Liver (tissue), 9 donors: ENCODE measurements around the gene IFITM10. TPM values are rescaled to one million over a fixed set of nuclear protein-coding genes. Genes with fewer than 3 reads are reported as not detected.

Experiments
- DNase-seq: peaks from one replicate; pipeline ENCODE4 v3.0.0-alpha.2; 2017; ENCODE audit warnings: low spot score
- H3K27ac ChIP-seq, 2 donors: one replicate each; pipeline ENCODE4 v1.7.0; 2013; ENCODE audit warnings: inconsistent platforms in 2 of 2, low read length in 2 of 2, control low read depth in 1 of 2, low read depth in 1 of 2, mild to moderate bottlenecking in 1 of 2
- H3K27me3 ChIP-seq, 4 donors: one replicate each; pipeline versions ENCODE4 v1.6.1 to v1.7.0; 2013; ENCODE audit warnings: low read length in 3 of 4, inconsistent platforms in 1 of 4, mild to moderate bottlenecking in 1 of 4, moderate library complexity in 1 of 4; ENCODE audit not compliant: control insufficient read depth in 4 of 4, insufficient read depth in 4 of 4
- H3K36me3 ChIP-seq, 4 donors: one replicate each; pipeline versions ENCODE4 v1.6.1 to v1.7.0; 2013; ENCODE audit warnings: low read length in 3 of 4, mild to moderate bottlenecking in 3 of 4, low read depth in 1 of 4, moderate library complexity in 1 of 4; ENCODE audit not compliant: control insufficient read depth in 4 of 4, insufficient read depth in 3 of 4
- H3K4me1 ChIP-seq, 4 donors: one replicate each; pipeline versions ENCODE4 v1.6.1 to v1.7.0; 2013; ENCODE audit warnings: low read length in 3 of 4, mild to moderate bottlenecking in 3 of 4, moderate library complexity in 1 of 4; ENCODE audit not compliant: control insufficient read depth in 4 of 4, insufficient read depth in 4 of 4
- H3K4me3 ChIP-seq, 3 donors: one replicate each; pipeline versions ENCODE4 v1.6.1 to v1.7.0; 2013; ENCODE audit warnings: low read length in 3 of 3, control low read depth in 1 of 3, low read depth in 1 of 3, mild to moderate bottlenecking in 1 of 3
- H3K9ac ChIP-seq, 2 donors: one replicate each; pipeline ENCODE4 v1.7.0; 2013; ENCODE audit warnings: low read length in 2 of 2, mild to moderate bottlenecking in 2 of 2, moderate library complexity in 2 of 2, control low read depth in 1 of 2, low read depth in 1 of 2
- H3K9me3 ChIP-seq, 4 donors: one replicate each; pipeline versions ENCODE4 v1.6.1 to v1.7.0; 2013; ENCODE audit warnings: low read length in 3 of 4; ENCODE audit not compliant: control insufficient read depth in 4 of 4
- ATF3 ChIP-seq: IDR thresholded peaks from 2 replicates; pipeline ENCODE4 v1.6.1; 2016; ENCODE audit warnings: antibody characterized with exemption
- CTCF ChIP-seq: fragments of 150-350 bp; IDR thresholded peaks from 2 replicates; pipeline ENCODE4 v1.5.1; 2017; ENCODE audit warnings: improper control_type of control experiment, low read depth, low read length; ENCODE audit not compliant: missing input control
- EGR1 ChIP-seq, 2 donors: IDR thresholded peaks; 2 replicates each; pipeline ENCODE4 v1.6.1; 2016 to 2018; ENCODE audit warnings: antibody characterized with exemption in 2 of 2, low read depth in 2 of 2
- FOXA1 ChIP-seq: IDR thresholded peaks from 2 replicates; pipeline ENCODE4 v1.6.1; 2016; ENCODE audit warnings: antibody characterized with exemption
- FOXA2 ChIP-seq: IDR thresholded peaks from 2 replicates; pipeline ENCODE4 v1.6.1; 2016; ENCODE audit warnings: antibody characterized with exemption
- HNF4A ChIP-seq, 2 donors: conservative IDR thresholded peaks; 2 replicates each; pipeline ENCODE4 v1.6.1; 2016; ENCODE audit warnings: antibody characterized with exemption in 2 of 2, mild to moderate bottlenecking in 2 of 2
- HNF4G ChIP-seq: IDR thresholded peaks from 2 replicates; pipeline ENCODE4 v1.6.1; 2016; ENCODE audit warnings: antibody characterized with exemption
- JUND ChIP-seq, 2 donors: IDR thresholded peaks; 2 replicates each; pipeline ENCODE4 v1.6.1; 2016; ENCODE audit warnings: antibody characterized with exemption in 2 of 2
- MAX ChIP-seq: IDR thresholded peaks from 2 replicates; pipeline ENCODE4 v1.6.1; 2016; ENCODE audit warnings: antibody characterized with exemption
- NR2F2 ChIP-seq: IDR thresholded peaks from 2 replicates; pipeline ENCODE4 v1.6.1; 2016; ENCODE audit warnings: antibody characterized with exemption
- RAD21 ChIP-seq, 2 donors: IDR thresholded peaks; 2 replicates each; pipeline ENCODE4 v1.6.1; 2016; ENCODE audit warnings: antibody characterized with exemption in 2 of 2, mild to moderate bottlenecking in 2 of 2
- RXRA ChIP-seq, 2 donors: IDR thresholded peaks; 2 replicates each; pipeline ENCODE4 v1.6.1; 2017 to 2018; ENCODE audit warnings: antibody characterized with exemption in 2 of 2, mild to moderate bottlenecking in 1 of 2
- SP1 ChIP-seq: IDR thresholded peaks from 2 replicates; pipeline ENCODE4 v1.6.1; 2018; ENCODE audit warnings: antibody characterized with exemption, mild to moderate bottlenecking
- TAF1 ChIP-seq: conservative IDR thresholded peaks from 2 replicates; pipeline ENCODE4 v1.6.1; 2016; ENCODE audit warnings: antibody characterized with exemption, mild to moderate bottlenecking
- YY1 ChIP-seq: IDR thresholded peaks from 2 replicates; pipeline ENCODE4 v1.6.1; 2016; ENCODE audit warnings: antibody characterized with exemption, mild to moderate bottlenecking
- ZBTB33 ChIP-seq: IDR thresholded peaks from 2 replicates; pipeline ENCODE4 v1.6.1; 2016; ENCODE audit warnings: antibody characterized with exemption
- WGBS: extraction: QIAGEN DNeasy Blood & Tissue Kit; methylation state at CpG from one replicate; pipeline ENCODE4 v1.1.7; 2013; 5-methylcytosine and 5-hydroxymethylcytosine counted together
- polyA plus RNA-seq, 2 donors: library from polyadenylated mRNA; stranded (reverse) in 1 of 2; unstranded in 1 of 2; fragments of 200-250 nt in 1 of 2; fragments of >200 nt in 1 of 2; fragmentation: Nextera tagmentation in 1 of 2; extraction: Ambion mirVana in 1 of 2; gene quantifications; one replicate each; pipeline versions ENCODE4 v1.2.1 to v1.2.3, GENCODE V29; 2013 to 2015
- total RNA-seq, 2 donors: library from RNA; depleted of rRNA; stranded (reverse); fragments of >200 nt; gene quantifications; one replicate each; pipeline ENCODE4 v1.2.3, GENCODE V29; 2014
- donor health status: healthy.
- donor health status: healthy.
- donor health status: healthy.
- donor health status: healthy.
- donor health status: healthy.

The IFITM10 gene
- total and polyA plus RNA-seq, 4 donors: 0.14 to 8.5 (median 1.8) TPM

- TF ChIP-seq YY1 (no peak), HNF4A (conservative IDR thresholded peaks at IDR 0.05) (no peak)
- peaks cover 19 to 44% (median 30%) of the 10 kb centered on the region in 4 donors for H3K4me1 ChIP-seq
- no peaks in the 10 kb centered on the region for H3K27me3 ChIP-seq
- H3K9ac ChIP-seq: peak overlapping the region in 1 of 2 donors; percentile 42
- H3K36me3 ChIP-seq: no peaks in the 10 kb centered on the region
- WGBS: 39% methylated on average over 20 of the region's 20 CpGs
- no peak overlapping the region for H3K4me3 ChIP-seq
- DNase-seq: no peak
- no peaks in the 10 kb centered on the region for H3K9me3 ChIP-seq
- peak overlapping the region; percentile 92 to 99 for H3K27ac ChIP-seq
Observed at GRCh38 chr11:1692708-1693326, 57.6 kb downstream of the IFITM10 start.

GRCh38 chr11:1691878-1692707 lies 58.3 kb downstream of the IFITM10 start:
- Histone ChIP-seq H3K27me3 (no peaks in the 10 kb centered on the region), H3K36me3 (no peaks in the 10 kb centered on the region), H3K9me3 (no peaks in the 10 kb centered on the region), H3K4me1 (peaks cover 19 to 44% (median 30%) of the 10 kb centered on the region in 4 donors), H3K4me3 (no peak overlapping the region), H3K9ac (peak overlapping the region; percentile 73 to 81), H3K27ac (peak overlapping the region; percentile 92 to 99)
- TF ChIP-seq RAD21 (IDR thresholded peaks at IDR 0.05) (no peak), HNF4G (no peak), JUND (IDR thresholded peaks at IDR 0.05) (no peak), HNF4A (conservative IDR thresholded peaks at IDR 0.05) (no peak), CTCF (no peak), MAX (no peak), SP1 (no peak)
- no peak for DNase-seq
- WGBS: 79% methylated on average over 16 of the region's 16 CpGs

GRCh38 chr11:1691026-1691877 lies 59.1 kb downstream of the IFITM10 start:
- Histone ChIP-seq H3K9me3 (no peaks in the 10 kb centered on the region), H3K36me3 (no peaks in the 10 kb centered on the region), H3K27me3 (no peaks in the 10 kb centered on the region), H3K9ac (peak overlapping the region; percentile 73 to 83), H3K4me3 (peak overlapping the region in 1 of 3 donors; percentile 27), H3K4me1 (peaks cover 19 to 44% (median 30%) of the 10 kb centered on the region in 4 donors), H3K27ac (peak overlapping the region; percentile 92 to 99)
- no peak for DNase-seq
- 28% methylated on average over 16 of the region's 16 CpGs for WGBS
- TF ChIP-seq EGR1 (IDR thresholded peaks at IDR 0.05; ENCODE audit: low read depth in 2 of 2) (peak; percentile 51 to 77), ZBTB33 (no peak), YY1 (peak; percentile 70), HNF4A (conservative IDR thresholded peaks at IDR 0.05) (peak; percentile 89 to 96), SP1 (peak; percentile 94), FOXA2 (peak; percentile 70), TAF1 (no peak), HNF4G (peak; percentile 80), ATF3 (peak; percentile 64), CTCF (no peak), RXRA (IDR thresholded peaks at IDR 0.05) (peak; percentile 89 to 94), NR2F2 (peak; percentile 31), FOXA1 (no peak), JUND (IDR thresholded peaks at IDR 0.05) (peak in 1 of 2 donors; percentile 21), RAD21 (IDR thresholded peaks at IDR 0.05) (peak; percentile 46 to 57), MAX (peak; percentile 89)
